ENCODE data around the gene DCTN1.
"Not testable (repeated sequence)": the region's sequence is repeated elsewhere in the genome, so short reads cannot be mapped to it uniquely, and the experiment has no call there.

The DCTN1 gene

DNA sequence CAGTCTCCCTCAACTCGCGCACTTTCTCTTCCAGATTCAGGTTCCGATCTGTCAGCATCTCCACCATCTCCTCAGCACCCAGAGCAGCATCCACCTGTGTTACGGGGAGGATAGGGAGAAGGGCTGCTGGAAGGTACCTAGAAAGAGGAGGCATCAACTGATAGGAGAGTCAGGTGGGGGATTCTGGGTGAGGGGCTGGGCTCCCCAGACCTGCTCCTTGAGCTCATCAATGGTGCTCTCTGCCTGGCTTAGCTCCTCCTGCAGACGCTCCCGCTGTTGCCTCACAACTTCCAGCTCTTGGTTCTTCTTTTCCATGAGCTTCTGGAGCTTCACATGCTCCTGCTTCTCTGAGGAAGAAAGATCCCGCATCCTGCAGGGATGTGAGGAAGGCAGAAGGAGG, 10.1 kb downstream of the DCTN1 start:
- DNase-seq (ENCODE audit: low read depth in 2 of 2), result no peak

- DNase-seq (ENCODE audit: low read depth in 2 of 2), result no peak
These were observed 11.6 kb downstream of the DCTN1 start for GRCh38 chr2:74368499-74368898.

DNA sequence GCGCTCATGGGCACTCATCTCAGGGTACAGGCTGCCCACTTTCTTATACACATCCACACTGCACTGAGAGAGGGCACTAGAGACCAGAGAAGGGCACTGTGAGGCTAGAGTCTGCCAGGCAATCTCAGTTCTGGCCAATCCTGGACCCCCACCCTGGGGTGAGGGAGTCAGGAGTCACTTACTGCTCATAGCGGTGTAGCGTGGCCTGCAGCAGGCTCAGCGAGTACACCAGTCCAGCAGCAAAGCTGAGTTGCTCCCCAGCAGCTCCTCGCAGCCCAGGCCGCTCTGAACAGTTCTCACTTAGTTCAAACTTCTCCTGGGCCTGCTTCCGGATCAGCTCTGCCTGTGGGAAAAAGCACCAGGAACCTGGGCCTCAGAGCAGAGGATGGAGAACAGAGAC, 12.3 kb downstream of the DCTN1 start:
- no peak for DNase-seq (ENCODE audit: low read depth in 2 of 2)

- DNase-seq (ENCODE audit: low read depth in 2 of 2), result no peak
These were observed 14.1 kb downstream of the DCTN1 start for GRCh38 chr2:74366036-74366435.

- no peak for DNase-seq (ENCODE audit: low read depth in 2 of 2)
These were observed 15.3 kb downstream of the DCTN1 start for GRCh38 chr2:74364533-74365505.

DNA sequence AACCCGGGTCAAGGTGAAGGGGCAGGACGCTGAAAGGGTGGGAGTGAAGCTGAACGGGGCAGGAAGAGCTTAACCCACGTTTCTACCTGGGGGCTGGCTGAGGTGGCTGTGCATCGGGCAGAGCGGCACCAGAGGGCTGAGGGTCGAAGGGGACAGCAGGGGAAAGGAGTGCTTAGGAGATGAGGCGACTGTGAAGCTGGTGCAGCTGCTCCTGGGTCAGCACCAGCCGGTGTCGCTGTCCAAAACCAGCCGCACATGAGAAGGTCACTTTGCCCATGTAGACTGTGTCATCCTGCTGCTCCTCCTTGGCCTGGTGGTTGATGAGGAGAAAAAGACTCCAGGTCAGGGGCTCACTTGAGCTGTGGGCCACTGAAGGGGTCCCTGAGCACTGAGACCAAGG, 18.8 kb downstream of the DCTN1 start:
- DNase-seq (ENCODE audit: low read depth in 2 of 2), result no peak

GRCh38 chr2:74357627-74358026, 22.5 kb downstream of the DCTN1 start:
- no peak for DNase-seq (ENCODE audit: low read depth in 2 of 2)

GRCh38 chr2:74349889-74350288, 30.2 kb downstream of the DCTN1 start:
- no peak for DNase-seq (ENCODE audit: low read depth in 2 of 2)

- DNase-seq (ENCODE audit: low read depth in 2 of 2), result no peak
These were observed 32.4 kb downstream of the DCTN1 start for GRCh38 chr2:74347742-74348141.

DNA sequence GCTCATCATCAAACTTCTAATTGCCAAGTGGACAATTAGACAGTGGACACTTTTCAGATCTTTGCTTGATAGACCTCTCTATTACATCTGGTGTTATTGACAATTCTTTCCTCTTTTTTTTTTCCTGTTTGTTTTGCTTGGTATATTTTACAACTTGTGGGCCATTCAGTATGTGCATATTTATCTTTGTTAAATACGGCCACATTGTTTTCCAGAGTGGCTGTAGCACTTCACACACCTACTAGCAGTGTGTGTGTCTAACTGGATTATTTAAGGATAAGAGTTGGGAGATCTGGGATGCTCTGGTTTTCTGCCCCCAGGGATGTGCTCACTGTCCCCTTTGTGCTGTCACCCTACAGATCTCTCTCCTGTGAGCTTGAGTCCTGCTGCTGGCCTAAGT, 32.8 kb downstream of the DCTN1 start:
- DNase-seq (ENCODE audit: low read depth in 2 of 2), result no peak

GRCh38 chr2:74345272-74345943, 34.7 kb downstream of the DCTN1 start:
- DNase-seq (ENCODE audit: low read depth in 2 of 2), result no peak

DNA sequence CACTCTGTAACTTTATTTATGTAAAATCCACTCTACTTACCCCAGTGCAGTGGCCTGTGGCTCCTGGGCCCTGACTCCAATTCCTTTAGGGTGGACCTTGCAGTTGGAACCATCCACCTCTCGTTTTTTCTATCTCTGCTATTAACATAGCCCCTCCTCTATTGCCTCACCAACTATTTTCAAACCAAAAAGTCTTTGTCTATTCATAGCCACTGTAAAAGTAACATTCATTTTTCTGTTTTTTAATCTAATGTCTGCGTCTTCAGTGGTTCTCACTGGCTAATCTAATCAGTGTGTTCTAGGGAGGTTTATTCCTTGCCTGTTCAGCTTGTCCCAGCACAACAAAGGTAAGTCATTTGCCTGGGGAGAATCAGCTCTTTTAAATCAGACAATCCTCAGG, 36.8 kb downstream of the DCTN1 start, which contains the start of gene SLC4A5:
SLC4A5 (minus strand) TSS at position 101 of the 400 bp plus-strand sequence. CDS start 28,393 bp downstream, outside the sequence.
- no peak for DNase-seq (ENCODE audit: low read depth in 2 of 2)

DNA sequence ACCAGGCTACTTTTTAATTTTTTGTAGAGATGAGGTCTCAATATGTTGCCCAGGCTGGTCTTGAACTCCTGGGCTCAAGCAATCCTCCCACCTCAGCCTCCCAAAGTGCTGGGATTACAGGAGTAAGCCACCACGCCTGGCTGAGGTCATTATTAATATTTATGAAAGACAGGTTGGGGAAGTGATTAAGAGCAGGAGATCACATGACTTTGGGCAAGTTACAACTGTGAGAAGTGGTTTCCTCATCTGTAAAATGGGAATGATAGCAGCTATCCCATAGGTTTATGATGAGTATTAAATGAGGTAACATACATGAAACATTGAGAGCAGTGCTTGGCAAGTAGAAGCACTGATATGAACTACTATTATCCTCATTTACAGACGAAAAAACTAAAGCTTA, 43.9 kb downstream of the DCTN1 start:
- not testable (repeated sequence) for DNase-seq (ENCODE audit: low read depth in 2 of 2)

GRCh38 chr2:74334931-74335333, 45.2 kb downstream of the DCTN1 start:
- peak; percentile 34 to 49 for DNase-seq (ENCODE audit: low read depth in 2 of 2)

- DNase-seq (ENCODE audit: low read depth in 2 of 2), result no peak
These were observed 46.1 kb downstream of the DCTN1 start for GRCh38 chr2:74333896-74334586.

- DNase-seq (ENCODE audit: low read depth in 2 of 2), result peak in 1 of 2 experiments; percentile 4
These were observed 46.9 kb downstream of the DCTN1 start for GRCh38 chr2:74333175-74333574.

DNA sequence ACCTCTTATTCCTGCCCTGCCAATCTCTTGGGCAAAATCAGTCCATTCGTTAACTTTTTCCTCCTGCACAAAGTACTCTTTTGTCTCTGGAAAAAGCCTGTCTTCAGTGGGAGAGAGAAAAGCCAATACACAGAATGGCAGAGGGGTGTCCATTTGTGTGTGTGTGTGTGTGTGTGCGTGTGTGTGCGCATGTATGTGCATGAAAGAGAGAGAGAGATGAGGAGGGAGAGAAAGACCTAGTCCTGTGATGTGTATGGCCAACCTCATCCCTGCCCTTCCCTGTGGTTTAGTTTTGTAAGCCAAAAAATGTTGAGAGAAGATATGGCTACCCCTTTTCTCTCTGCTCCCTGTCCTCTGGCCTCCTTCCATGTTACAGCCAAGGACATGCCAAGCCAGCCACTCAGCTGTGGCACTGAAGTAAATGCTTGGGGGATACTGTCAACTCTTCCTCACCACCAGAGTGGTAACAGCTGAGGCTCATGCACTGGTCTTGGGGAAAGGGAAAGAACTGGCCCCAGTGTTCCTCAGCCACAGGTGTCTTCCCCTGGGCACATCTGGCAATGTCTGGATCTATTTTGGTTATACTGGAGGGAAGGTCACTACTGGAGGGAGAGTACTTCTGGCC, 47.4 kb downstream of the DCTN1 start:
- DNase-seq (ENCODE audit: low read depth in 2 of 2), result no peak

- DNase-seq (ENCODE audit: low read depth in 2 of 2), result no peak
These were observed 51.5 kb downstream of the DCTN1 start for GRCh38 chr2:74328573-74328972.

- DNase-seq (ENCODE audit: low read depth in 2 of 2), result no peak
These were observed 52.0 kb downstream of the DCTN1 start for GRCh38 chr2:74328074-74328473.

GRCh38 chr2:74327627-74328026, 52.5 kb downstream of the DCTN1 start:
- no peak for DNase-seq (ENCODE audit: low read depth in 2 of 2)

- DNase-seq (ENCODE audit: low read depth in 2 of 2), result no peak
These were observed 52.9 kb downstream of the DCTN1 start for GRCh38 chr2:74327199-74327598.

DNA sequence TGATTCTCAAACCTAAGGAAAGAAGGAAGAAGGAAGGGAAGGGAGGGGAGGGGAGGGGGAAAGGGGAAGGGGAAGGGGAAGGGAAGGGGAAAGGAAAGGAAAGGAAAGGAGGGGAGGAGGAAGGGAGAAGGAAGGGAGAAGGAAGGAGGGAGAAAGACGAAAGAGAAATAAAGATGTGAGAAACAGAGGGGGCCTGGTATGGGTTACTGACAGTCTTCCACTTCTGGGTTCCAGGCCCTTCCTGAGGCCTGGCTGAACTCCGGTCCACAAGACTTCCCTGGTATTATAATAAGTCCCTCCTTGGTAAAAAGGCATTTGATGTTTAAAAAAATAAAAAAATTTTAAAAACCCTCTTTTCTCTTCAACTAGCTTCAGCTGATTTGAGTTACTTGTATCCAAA, 54.3 kb downstream of the DCTN1 start:
- DNase-seq (ENCODE audit: low read depth in 2 of 2), result no peak

All from fibroblast of skin of left quadriceps (primary cell).